Activated naive CD4-positive, alpha-beta T cell treated with anti-CD3 and anti-CD28 coated beads, Interleukin-2, amount 50 U/mL, for 24 hours (primary cell): ENCODE measurements around the gene AHNAK.

Experiments used
- H3K27ac Mint-ChIP-seq: one replicate; pipeline ENCODE4 v1.8.0; 2021; ENCODE audit warnings: mild to moderate bottlenecking, mixed read lengths
- H3K27me3 Mint-ChIP-seq: one replicate; pipeline ENCODE4 v1.8.0; 2021; ENCODE audit warnings: mixed read lengths
- H3K36me3 Mint-ChIP-seq: one replicate; pipeline ENCODE4 v1.8.0; 2021; ENCODE audit warnings: mixed read lengths
- H3K4me1 Mint-ChIP-seq: one replicate; pipeline ENCODE4 v1.8.0; 2021; ENCODE audit warnings: mixed read lengths
- H3K4me3 Mint-ChIP-seq: one replicate; pipeline ENCODE4 v1.8.0; 2021; ENCODE audit warnings: mild to moderate bottlenecking, mixed read lengths
- H3K9me3 Mint-ChIP-seq: one replicate; pipeline ENCODE4 v1.8.0; 2021; ENCODE audit warnings: mixed read lengths

Gene AHNAK

DNA sequence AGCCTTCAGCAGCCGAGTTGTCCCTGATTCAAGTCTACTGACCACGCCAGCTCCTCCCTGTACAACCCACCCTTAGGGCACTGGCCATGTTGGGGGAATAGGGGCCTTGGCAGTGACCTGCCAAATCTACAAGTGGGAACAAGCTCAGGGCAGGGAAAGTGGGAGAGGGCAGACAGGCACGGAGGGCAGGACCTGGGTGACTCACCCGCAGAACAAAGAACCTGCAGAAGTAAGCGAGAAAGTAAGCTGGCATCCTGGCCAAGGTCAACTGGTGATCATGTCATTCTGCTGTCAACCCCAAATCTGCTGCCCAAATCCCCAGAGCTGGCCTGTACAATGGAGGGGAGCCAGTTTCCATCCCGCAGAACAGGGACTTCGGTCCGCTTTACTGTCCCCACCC, 135.6 kb downstream of the AHNAK start:
- Mint-ChIP-seq H3K9me3 (no peaks in the 10 kb centered on the region), H3K27me3 (no peaks in the 10 kb centered on the region), H3K27ac (no peak overlapping the region), H3K36me3 (no peaks in the 10 kb centered on the region), H3K4me1 (no peaks in the 10 kb centered on the region), H3K4me3 (no peak overlapping the region)

DNA sequence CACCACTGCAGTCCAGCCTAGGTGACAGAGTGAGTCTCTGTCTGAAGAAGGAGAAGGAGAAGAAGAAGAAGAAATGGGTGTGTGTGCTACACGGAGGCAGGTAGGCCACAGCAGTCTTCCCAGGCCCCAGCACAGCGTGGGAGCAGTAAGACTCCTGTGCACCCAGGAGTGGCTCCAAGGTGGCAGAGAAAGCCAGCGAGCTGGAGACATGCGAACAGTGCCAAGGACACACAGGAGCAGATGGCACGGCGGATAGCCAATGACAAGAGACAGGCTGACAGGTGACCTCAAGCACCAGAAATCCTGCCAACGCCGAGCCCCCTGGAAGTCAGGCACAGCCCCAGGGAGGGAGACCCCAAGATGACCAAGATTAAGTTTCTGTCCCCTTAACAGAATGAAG, 136.8 kb downstream of the AHNAK start:
- no peaks in the 10 kb centered on the region for H3K4me1 Mint-ChIP-seq
- no peak overlapping the region for H3K27ac Mint-ChIP-seq
- no peak overlapping the region for H3K4me3 Mint-ChIP-seq
- H3K9me3 Mint-ChIP-seq = no peaks in the 10 kb centered on the region
- H3K27me3 Mint-ChIP-seq = no peaks in the 10 kb centered on the region
- H3K36me3 Mint-ChIP-seq = no peaks in the 10 kb centered on the region

DNA sequence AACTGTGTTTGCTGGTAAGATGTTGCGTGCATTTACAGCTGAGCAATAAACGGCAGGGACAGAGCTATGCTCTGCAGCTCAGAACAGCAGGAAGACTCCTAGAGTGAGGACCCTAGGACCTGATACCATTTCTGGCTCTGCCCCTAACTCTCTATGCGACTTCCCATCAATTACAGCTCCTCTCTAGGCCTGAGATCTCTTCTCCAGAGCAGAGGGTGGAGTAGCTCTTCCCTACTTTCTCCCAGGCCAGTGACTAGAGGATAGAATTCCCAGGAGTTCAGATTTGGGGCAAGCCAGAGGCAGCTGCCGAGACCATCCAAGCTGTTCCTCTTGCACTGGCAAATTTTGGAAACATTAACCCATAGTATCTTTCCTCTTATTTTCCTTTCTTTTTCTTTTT, 140.6 kb downstream of the AHNAK start:
- Mint-ChIP-seq H3K27me3 (no peaks in the 10 kb centered on the region), H3K4me1 (peaks cover 23% of the 10 kb centered on the region), H3K4me3 (no peak overlapping the region), H3K9me3 (no peaks in the 10 kb centered on the region), H3K27ac (no peak overlapping the region), H3K36me3 (no peaks in the 10 kb centered on the region)

DNA sequence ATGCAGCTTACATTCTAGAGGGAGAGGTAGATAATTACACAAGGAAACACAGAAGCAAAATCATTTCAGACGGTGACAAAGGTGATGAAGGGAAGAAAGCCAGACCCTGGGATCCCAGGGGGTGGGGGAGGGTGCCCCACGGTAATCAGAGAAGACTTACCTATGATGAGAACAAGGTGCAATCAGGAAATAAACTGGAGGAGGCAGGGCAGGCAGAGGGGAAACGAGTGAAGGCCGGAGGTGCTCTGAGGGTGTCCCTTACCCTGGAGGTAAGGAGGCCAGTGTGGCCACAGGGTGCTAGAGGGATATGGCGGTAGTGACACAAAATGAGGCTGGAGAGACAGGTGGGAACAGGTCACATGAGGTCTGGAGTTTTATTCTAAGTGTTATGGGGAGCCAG, 141.7 kb downstream of the AHNAK start:
- H3K36me3 Mint-ChIP-seq = no peaks in the 10 kb centered on the region
- no peaks in the 10 kb centered on the region for H3K9me3 Mint-ChIP-seq
- H3K27ac Mint-ChIP-seq = no peak overlapping the region

DNA sequence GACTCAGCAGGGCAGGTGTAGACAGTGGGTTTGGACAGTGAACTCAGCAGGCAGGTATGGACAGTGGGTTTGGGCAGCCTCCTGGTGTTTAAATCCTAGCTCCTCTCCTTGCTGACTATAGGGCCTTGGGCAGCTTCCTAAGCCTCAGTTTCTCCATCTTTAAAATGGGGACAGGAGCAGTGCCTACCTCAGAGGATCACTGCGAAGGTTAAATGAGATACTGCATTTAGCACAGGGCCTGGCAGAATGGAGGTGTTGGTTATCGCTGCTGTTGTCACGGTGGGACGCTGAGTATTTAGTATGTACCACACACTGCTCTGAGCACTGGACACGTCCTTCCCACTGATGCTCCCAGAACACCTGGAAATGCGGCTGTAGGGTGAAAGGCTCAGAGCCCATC, 142.2 kb downstream of the AHNAK start:
- no peak overlapping the region for H3K4me3 Mint-ChIP-seq
- H3K9me3 Mint-ChIP-seq = no peaks in the 10 kb centered on the region
- no peaks in the 10 kb centered on the region for H3K36me3 Mint-ChIP-seq
- H3K27ac Mint-ChIP-seq = no peak overlapping the region
- H3K4me1 Mint-ChIP-seq = peaks cover 39% of the 10 kb centered on the region
- H3K27me3 Mint-ChIP-seq = no peaks in the 10 kb centered on the region

More for the DNA sequence above, 141.7 kb downstream of the AHNAK start:
- Mint-ChIP-seq H3K4me1 (peaks cover 34% of the 10 kb centered on the region), H3K4me3 (no peak overlapping the region), H3K27me3 (no peaks in the 10 kb centered on the region)

DNA sequence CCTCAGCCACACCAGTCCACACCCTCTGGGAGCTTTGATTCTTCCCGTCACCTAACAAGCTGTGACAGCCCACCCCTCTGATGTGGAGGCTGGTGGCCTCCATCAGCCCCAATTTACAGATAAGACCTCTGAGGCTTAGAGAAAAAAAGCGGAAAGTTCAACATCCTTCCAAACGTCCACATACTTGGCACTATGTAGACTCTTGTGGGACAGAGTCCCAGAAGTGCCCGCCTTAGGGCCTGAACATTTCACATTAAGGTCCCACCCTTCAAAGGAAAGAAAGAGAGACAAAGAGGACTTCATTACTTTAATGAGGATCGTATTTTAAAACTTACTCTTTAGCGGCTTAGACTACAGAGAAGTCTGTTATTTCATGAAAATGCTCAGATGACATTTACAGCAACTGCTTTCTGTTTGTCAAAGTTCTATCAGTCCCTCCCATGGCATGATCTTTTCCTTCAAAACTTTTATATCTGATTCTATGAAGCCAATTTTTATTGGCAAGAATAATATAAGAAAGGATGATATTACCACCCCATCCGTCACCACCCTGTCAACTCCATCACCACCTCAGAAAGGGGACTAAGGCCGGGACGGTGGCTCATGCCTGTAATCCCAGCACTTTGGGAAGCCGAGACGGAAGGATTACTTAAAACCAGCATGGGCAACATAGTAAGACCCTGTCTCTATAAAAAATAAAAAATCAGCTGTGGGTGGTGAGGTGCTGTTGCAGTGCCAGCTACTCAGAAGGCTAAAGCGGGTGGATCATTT, 143.5 kb downstream of the AHNAK start:
- H3K9me3 Mint-ChIP-seq = no peaks in the 10 kb centered on the region
- peak overlapping the region; percentile 92 for H3K4me3 Mint-ChIP-seq
- H3K4me1 Mint-ChIP-seq = peaks cover 52% of the 10 kb centered on the region
- H3K27ac Mint-ChIP-seq = peak overlapping the region; percentile 100
- no peaks in the 10 kb centered on the region for H3K27me3 Mint-ChIP-seq
- no peaks in the 10 kb centered on the region for H3K36me3 Mint-ChIP-seq

DNA sequence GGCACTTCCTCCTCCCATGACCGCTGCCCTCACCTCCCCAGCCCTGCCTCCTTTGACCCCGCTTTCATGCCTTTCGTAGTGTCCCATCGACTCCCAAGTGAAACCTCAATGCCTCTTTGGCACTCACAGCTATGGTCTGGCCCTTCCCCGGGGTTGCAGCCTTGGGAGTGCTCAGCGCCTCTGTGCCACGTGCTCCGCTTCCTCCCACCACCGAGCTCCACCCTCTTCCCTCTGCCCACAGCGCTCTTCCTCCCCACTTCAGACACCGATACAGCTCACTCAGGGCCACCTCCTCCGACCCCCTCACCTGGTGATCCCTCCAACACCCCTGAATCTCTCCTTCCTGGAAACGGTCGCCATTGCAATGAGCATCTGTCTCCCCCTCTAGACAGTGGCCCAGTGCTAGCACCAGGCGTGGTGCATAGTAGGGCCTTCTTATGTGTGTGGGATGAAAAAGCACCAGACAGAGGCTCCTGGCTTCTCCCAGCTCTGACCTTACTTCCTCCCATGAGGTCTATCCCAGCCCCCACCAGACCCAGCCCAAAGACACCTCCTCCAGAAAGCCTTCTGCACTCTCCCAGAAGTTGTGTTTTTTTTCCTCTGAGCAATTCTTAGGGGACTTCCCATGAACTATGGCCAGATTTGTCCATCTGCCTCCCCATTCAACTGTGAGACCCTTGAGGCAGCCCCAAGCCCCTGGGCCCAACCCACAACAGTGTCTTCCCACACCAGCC, 144.2 kb downstream of the AHNAK start:
- no peaks in the 10 kb centered on the region for H3K36me3 Mint-ChIP-seq
- peak overlapping the region; percentile 92 for H3K4me3 Mint-ChIP-seq
- H3K4me1 Mint-ChIP-seq = peaks cover 53% of the 10 kb centered on the region
- H3K27me3 Mint-ChIP-seq = no peaks in the 10 kb centered on the region
- peak overlapping the region; percentile 100 for H3K27ac Mint-ChIP-seq
- H3K9me3 Mint-ChIP-seq = no peaks in the 10 kb centered on the region

DNA sequence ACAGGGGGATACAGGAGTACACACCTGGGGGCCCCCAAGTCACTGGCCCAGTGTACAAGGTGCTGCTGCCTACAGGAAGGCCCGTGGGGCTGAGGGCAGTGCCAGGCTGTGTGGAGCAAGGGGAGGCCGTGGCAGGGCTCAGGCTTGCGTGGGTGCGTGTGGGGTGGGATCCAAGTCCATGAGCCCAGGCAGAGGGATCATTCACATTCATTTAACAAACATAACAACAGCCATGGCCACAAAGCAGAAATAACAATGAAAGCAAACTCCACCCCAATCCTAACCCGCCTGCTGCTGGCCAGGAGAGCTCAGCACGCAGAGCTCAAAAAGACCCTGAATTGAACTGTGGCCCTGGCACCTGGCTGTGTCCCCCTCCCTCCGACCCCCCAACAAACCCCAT, 144.8 kb downstream of the AHNAK start:
- no peaks in the 10 kb centered on the region for H3K36me3 Mint-ChIP-seq
- H3K4me1 Mint-ChIP-seq = peaks cover 53% of the 10 kb centered on the region
- no peaks in the 10 kb centered on the region for H3K27me3 Mint-ChIP-seq
- no peaks in the 10 kb centered on the region for H3K9me3 Mint-ChIP-seq
- peak overlapping the region; percentile 92 for H3K4me3 Mint-ChIP-seq
- peak overlapping the region; percentile 100 for H3K27ac Mint-ChIP-seq

DNA sequence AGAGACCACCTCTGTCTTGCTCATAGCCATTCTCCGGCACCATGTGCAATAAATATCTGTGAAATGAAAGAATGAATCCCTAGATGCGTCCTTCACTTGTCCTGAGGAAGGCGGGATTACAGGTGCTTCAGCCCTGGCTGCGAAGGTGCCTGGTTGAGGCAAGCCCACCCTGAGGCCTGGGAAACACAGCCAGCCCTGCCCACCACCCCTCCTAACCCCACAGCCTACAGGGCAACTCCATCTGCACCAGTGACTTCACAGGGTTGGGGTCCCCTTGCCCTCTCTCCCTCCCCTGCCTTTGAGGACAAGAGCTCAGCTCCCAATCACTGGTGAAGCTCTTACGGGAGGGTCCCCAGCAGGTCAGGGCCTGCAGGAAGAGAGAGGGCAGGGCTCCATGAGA, 145.2 kb downstream of the AHNAK start:
- H3K36me3 Mint-ChIP-seq = no peaks in the 10 kb centered on the region
- peak overlapping the region; percentile 100 for H3K27ac Mint-ChIP-seq
- H3K27me3 Mint-ChIP-seq = no peaks in the 10 kb centered on the region
- H3K4me3 Mint-ChIP-seq = peak overlapping the region; percentile 92
- peaks cover 53% of the 10 kb centered on the region for H3K4me1 Mint-ChIP-seq
- H3K9me3 Mint-ChIP-seq = no peaks in the 10 kb centered on the region

DNA sequence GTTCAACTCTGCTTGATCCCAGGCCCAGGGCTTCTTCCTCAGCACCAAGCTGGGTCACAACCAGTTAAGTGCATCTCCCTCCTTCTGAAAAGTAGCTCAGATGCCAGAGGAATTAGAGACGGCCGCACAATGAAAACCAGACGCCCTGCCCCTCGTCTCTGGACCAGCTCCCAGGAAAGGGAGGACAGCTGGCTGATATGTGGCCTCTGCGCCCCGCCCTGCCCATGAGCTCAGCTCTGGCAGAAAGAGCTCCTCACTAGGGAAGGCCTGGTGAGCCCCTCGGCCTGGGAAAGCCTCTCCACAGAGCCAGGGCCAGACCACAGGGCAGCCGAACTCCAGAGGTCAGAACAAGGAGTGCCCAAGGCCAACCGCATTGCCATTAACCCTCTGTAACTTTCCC, 145.8 kb downstream of the AHNAK start:
- Mint-ChIP-seq H3K4me3 (peak overlapping the region; percentile 92), H3K27me3 (no peaks in the 10 kb centered on the region), H3K36me3 (no peaks in the 10 kb centered on the region), H3K4me1 (peaks cover 53% of the 10 kb centered on the region), H3K27ac (no peak overlapping the region), H3K9me3 (no peaks in the 10 kb centered on the region)

DNA sequence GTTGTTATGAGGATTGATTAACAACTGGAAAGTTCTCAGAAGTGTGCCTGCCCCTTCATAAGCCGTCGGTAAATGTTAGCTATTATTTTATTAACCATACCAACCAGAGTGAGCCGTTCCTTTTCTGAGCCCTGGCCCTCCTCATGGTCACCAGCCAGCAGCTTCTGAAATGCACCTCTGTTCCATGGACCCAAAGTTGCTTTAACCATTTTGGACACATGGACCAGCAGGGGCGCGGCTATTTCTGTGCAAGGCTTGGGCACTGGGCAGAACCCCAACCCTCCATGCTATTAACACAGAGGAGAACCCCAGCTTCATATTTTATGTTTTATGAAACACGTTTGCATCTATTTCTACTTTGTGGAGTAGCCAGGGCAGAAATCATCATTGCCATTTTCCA, 146.3 kb downstream of the AHNAK start:
- Mint-ChIP-seq H3K27ac (peak overlapping the region; percentile 23), H3K9me3 (no peaks in the 10 kb centered on the region), H3K36me3 (no peaks in the 10 kb centered on the region), H3K4me3 (peak overlapping the region; percentile 42), H3K27me3 (no peaks in the 10 kb centered on the region), H3K4me1 (peaks cover 53% of the 10 kb centered on the region)

DNA sequence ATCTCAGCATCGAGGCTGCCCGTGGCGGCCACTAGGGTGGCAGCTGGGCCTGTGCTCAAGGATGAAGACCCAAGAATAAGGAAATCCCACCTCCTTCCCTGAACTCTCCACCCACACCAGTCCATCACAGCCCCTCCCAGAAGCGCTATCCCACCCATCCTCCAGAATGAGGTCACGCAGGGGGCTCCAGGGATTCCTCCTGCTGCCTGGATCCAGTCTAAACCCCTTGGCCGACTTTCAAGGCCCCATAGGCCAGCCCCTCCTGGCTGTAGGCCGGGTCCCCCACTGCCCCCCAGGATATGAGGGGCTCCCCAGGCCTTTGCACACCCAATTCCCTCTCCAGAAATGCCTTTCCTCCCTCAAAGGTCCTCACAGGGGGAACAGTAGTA, 146.7 kb downstream of the AHNAK start:
- Mint-ChIP-seq H3K27me3 (no peaks in the 10 kb centered on the region), H3K9me3 (no peaks in the 10 kb centered on the region), H3K27ac (peak overlapping the region; percentile 23), H3K36me3 (no peaks in the 10 kb centered on the region), H3K4me3 (no peak overlapping the region), H3K4me1 (peaks cover 56% of the 10 kb centered on the region)

DNA sequence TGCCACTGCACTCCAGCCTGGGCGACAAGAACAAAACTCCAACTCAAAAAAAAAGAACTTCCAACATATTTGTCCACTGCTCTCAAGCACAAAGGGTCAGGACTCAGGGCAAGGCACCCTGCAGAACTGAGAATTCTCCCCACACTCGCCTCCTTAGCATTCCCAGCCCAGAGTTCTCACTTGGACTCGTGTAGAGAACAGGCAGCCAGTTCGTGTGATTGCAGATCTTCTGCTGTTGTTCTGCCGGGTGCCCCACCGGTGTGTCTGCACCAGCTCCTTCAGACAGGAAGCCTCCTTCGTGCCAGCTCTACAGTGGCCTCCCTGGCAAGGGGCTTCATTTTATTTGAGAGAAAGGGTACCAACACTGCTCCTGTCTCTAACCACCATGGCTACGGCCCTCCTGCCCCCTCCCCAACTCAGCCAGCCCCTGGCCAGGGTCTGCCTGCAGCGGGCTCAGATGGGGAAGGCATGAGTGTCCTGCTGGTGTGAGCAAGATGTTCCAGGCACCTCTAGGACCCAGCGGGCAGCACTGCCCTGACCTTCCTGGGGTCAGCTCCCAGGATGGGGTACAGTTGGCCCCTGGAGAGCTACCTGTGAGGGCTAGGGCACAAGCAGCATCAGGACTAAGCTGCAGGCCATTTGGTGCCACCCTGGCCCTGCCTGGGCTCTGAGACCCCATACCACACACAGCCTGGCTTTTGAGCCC, 147.3 kb downstream of the AHNAK start:
- no peaks in the 10 kb centered on the region for H3K27me3 Mint-ChIP-seq
- H3K4me3 Mint-ChIP-seq = no peak overlapping the region
- H3K27ac Mint-ChIP-seq = peak overlapping the region; percentile 17
- no peaks in the 10 kb centered on the region for H3K9me3 Mint-ChIP-seq
- no peaks in the 10 kb centered on the region for H3K36me3 Mint-ChIP-seq
- H3K4me1 Mint-ChIP-seq = peaks cover 57% of the 10 kb centered on the region

DNA sequence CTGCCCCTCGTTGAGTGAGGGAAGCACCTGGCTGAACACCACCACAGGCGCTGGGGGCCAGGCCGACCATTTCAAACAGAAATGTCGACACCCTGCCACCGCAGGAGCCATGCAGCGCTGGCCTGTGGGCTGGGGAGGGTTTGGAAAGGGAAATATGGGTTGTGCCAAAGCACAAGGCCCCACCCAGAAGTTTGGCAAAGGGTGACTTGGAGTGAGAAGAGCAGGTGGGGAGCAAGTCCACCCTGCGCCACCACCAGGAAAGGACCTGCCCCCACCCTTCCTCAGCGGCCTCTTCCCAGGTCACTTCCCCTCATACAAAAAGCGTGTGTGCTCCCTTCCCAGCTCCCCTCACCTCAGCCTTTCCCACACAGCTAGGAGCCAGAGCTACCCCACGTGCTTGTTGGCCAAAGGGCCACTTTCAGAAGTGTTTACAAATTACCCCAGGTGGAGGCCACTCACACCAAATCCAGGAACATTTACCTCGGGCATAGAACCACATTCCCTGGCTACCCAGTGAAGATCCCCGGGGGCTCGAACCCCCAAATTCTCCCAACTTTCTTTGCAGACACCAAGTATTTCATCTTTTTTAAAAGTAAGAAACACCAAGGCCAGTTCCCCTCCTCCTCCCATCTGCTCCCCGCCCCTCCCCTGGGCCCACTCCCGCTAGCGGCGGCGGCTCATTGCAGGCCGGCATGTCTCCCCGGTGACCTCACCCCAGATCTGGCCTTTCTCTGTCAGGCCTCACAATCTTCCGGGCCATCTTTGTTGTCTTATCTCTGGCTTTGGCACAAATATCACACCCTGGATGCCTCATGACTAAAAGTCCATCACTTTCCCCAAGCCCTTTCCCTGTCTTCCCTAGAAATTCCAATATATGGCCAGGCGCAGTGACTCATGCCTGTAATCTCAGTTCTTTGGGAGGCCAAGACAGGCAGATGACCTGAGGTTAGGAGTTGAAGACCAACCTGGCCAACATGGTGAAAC, 148.3 kb downstream of the AHNAK start:
- Mint-ChIP-seq H3K9me3 (no peaks in the 10 kb centered on the region), H3K27me3 (no peaks in the 10 kb centered on the region), H3K36me3 (no peaks in the 10 kb centered on the region), H3K4me3 (no peak overlapping the region), H3K27ac (peak overlapping the region; percentile 38), H3K4me1 (peaks cover 56% of the 10 kb centered on the region)

DNA sequence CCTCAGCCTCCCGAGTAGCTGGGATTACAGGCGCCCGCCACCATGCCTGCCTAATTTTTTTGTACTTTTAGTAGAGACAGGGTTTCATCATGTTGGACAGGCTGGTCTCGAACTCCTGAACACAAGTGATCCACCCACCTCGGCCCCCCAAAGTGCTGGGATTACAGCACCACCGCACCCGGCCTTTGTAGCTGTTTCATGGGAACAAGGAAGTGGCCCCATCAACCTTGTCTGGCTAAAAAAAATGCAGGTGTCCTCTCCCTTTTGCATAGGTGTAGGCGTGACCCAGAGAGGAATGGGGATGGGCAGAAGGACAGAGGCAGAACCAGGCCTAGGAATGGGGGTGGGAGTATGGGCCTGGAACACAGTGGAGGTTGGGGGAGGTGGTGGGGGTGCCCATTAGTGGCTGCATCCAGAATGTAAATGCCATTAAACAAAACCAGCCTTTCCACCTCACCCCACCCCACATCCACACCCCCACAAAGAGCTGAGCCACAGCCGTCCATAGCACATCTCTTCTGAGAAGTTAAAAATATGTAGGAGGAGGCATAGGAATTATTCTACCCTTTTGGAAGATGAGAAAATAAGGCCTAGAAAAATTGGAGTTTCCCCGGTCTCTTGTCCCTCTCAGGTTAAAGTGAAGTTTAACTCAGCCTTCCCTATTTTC, 150.6 kb downstream of the AHNAK start:
- Mint-ChIP-seq H3K4me1 (peaks cover 34% of the 10 kb centered on the region), H3K36me3 (no peaks in the 10 kb centered on the region), H3K4me3 (no peak overlapping the region), H3K27ac (no peak overlapping the region), H3K9me3 (no peaks in the 10 kb centered on the region), H3K27me3 (no peaks in the 10 kb centered on the region)
